ENCODE results near the gene MDFI.

DNA sequence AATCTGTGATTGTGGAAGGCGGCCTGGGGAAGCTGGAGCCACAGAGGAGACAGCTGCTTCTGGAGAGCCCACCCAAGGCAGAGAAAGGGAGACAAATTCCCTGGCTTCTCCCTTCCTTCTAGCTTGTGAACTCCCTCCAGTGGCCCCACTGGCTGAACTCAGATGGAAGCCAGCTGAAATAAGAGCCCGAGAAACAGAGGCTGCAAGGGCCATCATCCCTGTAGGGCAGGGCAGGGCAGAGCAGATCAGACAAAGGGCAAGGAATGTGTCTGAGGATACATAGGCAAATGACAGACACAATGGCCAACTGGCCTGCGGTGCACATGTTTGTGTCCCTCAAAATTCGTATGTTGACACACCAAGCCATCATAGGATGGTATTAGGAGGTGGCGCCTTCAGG is 25.3 kb downstream of the MDFI start:
- TF ChIP-seq, protein P1, sequence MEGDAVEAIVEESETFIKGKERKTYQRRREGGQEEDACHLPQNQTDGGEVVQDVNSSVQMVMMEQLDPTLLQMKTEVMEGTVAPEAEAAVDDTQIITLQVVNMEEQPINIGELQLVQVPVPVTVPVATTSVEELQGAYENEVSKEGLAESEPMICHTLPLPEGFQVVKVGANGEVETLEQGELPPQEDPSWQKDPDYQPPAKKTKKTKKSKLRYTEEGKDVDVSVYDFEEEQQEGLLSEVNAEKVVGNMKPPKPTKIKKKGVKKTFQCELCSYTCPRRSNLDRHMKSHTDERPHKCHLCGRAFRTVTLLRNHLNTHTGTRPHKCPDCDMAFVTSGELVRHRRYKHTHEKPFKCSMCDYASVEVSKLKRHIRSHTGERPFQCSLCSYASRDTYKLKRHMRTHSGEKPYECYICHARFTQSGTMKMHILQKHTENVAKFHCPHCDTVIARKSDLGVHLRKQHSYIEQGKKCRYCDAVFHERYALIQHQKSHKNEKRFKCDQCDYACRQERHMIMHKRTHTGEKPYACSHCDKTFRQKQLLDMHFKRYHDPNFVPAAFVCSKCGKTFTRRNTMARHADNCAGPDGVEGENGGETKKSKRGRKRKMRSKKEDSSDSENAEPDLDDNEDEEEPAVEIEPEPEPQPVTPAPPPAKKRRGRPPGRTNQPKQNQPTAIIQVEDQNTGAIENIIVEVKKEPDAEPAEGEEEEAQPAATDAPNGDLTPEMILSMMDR (IDR thresholded peaks at IDR 0.05) = no peak
- no peak for TF ChIP-seq ZFX (IDR thresholded peaks at IDR 0.05; ENCODE audit: borderline replicate concordance)
